Ovary (tissue), 3 donors: Measurements from ENCODE around the gene THAP12.

Experiments used
- CTCF ChIP-seq, 3 donors: fragments of 450-650 bp in 2 of 3; fragments of 200-600 bp in 1 of 3; IDR thresholded peaks; one replicate each; pipeline versions ENCODE4 v1.5.1 to v1.8.0; 2016 to 2022; ENCODE audit warnings: antibody characterized with exemption in 3 of 3, mild to moderate bottlenecking in 1 of 3
- POLR2A ChIP-seq: fragments of 450-650 bp; IDR thresholded peaks from one replicate; pipeline ENCODE4 v1.6.1; 2017; ENCODE audit warnings: antibody characterized with exemption, mild to moderate bottlenecking, moderate library complexity
- donor health status: DM: no; HTN: no; CAD: no.

GRCh38 chr11:76406359-76406758 lies 25.4 kb upstream of the THAP12 start:
- TF ChIP-seq CTCF (IDR thresholded peaks at IDR 0.05) (no peak), POLR2A (no peak)
